DND-41 (cell line): ENCODE data around the gene RCAN2.
"Not testable (repeated sequence)": the region's sequence is repeated elsewhere in the genome, so short reads cannot be mapped to it uniquely, and the experiment has no call there.

Experiments used
- CTCF ChIP-seq: IDR thresholded peaks from 2 replicates; pipeline ENCODE4 v1.5.1; 2012; ENCODE audit warnings: borderline replicate concordance, low read length, moderate library complexity, mild to moderate bottlenecking; ENCODE audit not compliant: poor library complexity, severe bottlenecking; ENCODE audit errors: extremely low read depth
- EZH2 ChIP-seq: IDR thresholded peaks from 3 replicates; pipeline ENCODE4 v1.6.1; 2012; ENCODE audit warnings: borderline replicate concordance, low read depth, mild to moderate bottlenecking, moderate library complexity, low read length, inconsistent platforms; ENCODE audit not compliant: severe bottlenecking

- TF ChIP-seq CTCF, EZH2: not testable (repeated sequence)
Measured at GRCh38 chr6:46332448-46332847, 158.8 kb downstream of the RCAN2 start.
